ENCODE results near the gene SCGB1A1. TPM values are rescaled to one million over a fixed set of nuclear protein-coding genes. Genes with fewer than 3 reads are reported as not detected.
A peak's percentile ranks its signal among the peaks of the same experiment; 100 is the strongest.

Gene SCGB1A1
- total and polyA plus RNA-seq, 2 of the 13 experiments (the other 11 are each of a cell fraction or from before 2014, with no cell fraction given): not detected

- TF ChIP-seq BHLHE40 (IDR thresholded peaks at IDR 0.05; ENCODE audit: low read length) (no peak), KDM6A (CRISPR knock-in tag; IDR thresholded peaks at IDR 0.05; ENCODE audit: low read depth) (no peak), DNMT3B (CRISPR knock-in tag; conservative IDR thresholded peaks at IDR 0.05) (no peak), ZMYM4 (CRISPR knock-in tag; IDR thresholded peaks at IDR 0.05) (no peak), ZNF703 (CRISPR knock-in tag; IDR thresholded peaks at IDR 0.05; ENCODE audit: borderline replicate concordance) (no peak), PAX8 (CRISPR knock-in tag; IDR thresholded peaks at IDR 0.05; ENCODE audit: borderline replicate concordance) (no peak), BRD4 (CRISPR knock-in tag; IDR thresholded peaks at IDR 0.05) (no peak), TCF7 (IDR thresholded peaks at IDR 0.05; ENCODE audit: low read depth) (no peak), BORCS8-MEF2B (CRISPR knock-in tag; IDR thresholded peaks at IDR 0.05) (no peak), RBM22 (optimal IDR thresholded peaks at IDR 0.05; ENCODE audit: low read length) (no peak), RAD21 (CRISPR knock-in tag; IDR thresholded peaks at IDR 0.05) (peak; percentile 66)
- TF ChIP-seq, protein P1, sequence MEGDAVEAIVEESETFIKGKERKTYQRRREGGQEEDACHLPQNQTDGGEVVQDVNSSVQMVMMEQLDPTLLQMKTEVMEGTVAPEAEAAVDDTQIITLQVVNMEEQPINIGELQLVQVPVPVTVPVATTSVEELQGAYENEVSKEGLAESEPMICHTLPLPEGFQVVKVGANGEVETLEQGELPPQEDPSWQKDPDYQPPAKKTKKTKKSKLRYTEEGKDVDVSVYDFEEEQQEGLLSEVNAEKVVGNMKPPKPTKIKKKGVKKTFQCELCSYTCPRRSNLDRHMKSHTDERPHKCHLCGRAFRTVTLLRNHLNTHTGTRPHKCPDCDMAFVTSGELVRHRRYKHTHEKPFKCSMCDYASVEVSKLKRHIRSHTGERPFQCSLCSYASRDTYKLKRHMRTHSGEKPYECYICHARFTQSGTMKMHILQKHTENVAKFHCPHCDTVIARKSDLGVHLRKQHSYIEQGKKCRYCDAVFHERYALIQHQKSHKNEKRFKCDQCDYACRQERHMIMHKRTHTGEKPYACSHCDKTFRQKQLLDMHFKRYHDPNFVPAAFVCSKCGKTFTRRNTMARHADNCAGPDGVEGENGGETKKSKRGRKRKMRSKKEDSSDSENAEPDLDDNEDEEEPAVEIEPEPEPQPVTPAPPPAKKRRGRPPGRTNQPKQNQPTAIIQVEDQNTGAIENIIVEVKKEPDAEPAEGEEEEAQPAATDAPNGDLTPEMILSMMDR (CRISPR knock-in tag; IDR thresholded peaks at IDR 0.05): peak; percentile 85
- TF ChIP-seq, protein P2, sequence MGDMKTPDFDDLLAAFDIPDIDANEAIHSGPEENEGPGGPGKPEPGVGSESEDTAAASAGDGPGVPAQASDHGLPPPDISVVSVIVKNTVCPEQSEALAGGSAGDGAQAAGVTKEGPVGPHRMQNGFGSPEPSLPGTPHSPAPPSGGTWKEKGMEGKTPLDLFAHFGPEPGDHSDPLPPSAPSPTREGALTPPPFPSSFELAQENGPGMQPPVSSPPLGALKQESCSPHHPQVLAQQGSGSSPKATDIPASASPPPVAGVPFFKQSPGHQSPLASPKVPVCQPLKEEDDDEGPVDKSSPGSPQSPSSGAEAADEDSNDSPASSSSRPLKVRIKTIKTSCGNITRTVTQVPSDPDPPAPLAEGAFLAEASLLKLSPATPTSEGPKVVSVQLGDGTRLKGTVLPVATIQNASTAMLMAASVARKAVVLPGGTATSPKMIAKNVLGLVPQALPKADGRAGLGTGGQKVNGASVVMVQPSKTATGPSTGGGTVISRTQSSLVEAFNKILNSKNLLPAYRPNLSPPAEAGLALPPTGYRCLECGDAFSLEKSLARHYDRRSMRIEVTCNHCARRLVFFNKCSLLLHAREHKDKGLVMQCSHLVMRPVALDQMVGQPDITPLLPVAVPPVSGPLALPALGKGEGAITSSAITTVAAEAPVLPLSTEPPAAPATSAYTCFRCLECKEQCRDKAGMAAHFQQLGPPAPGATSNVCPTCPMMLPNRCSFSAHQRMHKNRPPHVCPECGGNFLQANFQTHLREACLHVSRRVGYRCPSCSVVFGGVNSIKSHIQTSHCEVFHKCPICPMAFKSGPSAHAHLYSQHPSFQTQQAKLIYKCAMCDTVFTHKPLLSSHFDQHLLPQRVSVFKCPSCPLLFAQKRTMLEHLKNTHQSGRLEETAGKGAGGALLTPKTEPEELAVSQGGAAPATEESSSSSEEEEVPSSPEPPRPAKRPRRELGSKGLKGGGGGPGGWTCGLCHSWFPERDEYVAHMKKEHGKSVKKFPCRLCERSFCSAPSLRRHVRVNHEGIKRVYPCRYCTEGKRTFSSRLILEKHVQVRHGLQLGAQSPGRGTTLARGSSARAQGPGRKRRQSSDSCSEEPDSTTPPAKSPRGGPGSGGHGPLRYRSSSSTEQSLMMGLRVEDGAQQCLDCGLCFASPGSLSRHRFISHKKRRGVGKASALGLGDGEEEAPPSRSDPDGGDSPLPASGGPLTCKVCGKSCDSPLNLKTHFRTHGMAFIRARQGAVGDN (CRISPR knock-in tag; IDR thresholded peaks at IDR 0.05): peak; percentile 23; the same call in 1 of the 2 replicates
- TF ChIP-seq, protein P3, sequence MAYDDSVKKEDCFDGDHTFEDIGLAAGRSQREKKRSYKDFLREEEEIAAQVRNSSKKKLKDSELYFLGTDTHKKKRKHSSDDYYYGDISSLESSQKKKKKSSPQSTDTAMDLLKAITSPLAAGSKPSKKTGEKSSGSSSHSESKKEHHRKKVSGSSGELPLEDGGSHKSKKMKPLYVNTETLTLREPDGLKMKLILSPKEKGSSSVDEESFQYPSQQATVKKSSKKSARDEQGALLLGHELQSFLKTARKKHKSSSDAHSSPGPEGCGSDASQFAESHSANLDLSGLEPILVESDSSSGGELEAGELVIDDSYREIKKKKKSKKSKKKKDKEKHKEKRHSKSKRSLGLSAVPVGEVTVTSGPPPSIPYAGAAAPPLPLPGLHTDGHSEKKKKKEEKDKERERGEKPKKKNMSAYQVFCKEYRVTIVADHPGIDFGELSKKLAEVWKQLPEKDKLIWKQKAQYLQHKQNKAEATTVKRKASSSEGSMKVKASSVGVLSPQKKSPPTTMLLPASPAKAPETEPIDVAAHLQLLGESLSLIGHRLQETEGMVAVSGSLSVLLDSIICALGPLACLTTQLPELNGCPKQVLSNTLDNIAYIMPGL (CRISPR knock-in tag; IDR thresholded peaks at IDR 0.05; ENCODE audit: borderline replicate concordance in 1 of 2, low read depth in 1 of 2): peak in 1 of 2 experiments; percentile 51; a peak in 1 of 4 replicates
Measured at GRCh38 chr11:62394825-62395538, 23.9 kb upstream of the SCGB1A1 start (continued).
